Measurements from ENCODE around the gene MED9.

The MED9 gene

DNA sequence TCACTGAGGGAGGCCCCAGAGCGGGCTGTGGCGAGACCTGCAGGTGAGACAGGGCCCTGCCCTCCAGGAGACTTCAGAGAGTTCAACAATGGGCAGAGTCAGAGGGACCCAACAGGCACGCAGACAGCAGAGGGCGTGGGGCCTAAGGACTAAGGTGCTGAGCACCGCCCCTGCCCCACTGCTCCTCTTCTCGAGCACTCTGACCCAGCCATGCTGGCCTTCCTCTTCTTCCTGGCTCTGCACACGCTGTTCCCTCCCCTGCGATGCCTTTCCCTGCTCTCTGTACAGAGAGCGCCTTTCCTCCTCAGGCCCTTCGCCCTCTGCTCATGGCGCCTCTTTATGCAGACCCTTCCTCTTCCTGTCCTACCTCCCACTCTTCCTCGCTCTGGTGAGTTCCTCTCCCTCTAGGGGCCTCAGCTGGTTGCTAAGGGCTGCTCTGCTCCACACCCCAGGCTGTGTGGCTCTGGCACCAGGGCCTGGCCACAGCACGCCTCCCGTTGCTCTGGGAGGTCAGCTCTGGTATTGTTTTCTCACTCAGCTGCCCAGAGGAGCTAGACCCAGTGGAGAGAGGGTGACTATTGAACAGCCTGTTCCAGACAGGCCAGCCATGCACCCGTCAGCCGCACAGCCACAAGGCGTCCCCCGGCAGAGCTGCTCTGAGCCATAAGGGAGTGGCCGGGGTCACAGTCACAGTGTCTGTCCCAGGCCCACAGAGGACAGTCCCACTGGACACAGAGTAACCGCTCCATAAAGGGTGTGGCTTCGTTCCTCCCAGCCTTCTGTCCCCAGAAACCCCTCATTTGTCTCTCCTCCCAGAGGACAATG, 33.0 kb downstream of the MED9 start:
- in situ Hi-C loops (cut with HindIII; ENCODE audit: low sequenced_read_pairs): no loop called here
- TF ChIP-seq, protein P1, sequence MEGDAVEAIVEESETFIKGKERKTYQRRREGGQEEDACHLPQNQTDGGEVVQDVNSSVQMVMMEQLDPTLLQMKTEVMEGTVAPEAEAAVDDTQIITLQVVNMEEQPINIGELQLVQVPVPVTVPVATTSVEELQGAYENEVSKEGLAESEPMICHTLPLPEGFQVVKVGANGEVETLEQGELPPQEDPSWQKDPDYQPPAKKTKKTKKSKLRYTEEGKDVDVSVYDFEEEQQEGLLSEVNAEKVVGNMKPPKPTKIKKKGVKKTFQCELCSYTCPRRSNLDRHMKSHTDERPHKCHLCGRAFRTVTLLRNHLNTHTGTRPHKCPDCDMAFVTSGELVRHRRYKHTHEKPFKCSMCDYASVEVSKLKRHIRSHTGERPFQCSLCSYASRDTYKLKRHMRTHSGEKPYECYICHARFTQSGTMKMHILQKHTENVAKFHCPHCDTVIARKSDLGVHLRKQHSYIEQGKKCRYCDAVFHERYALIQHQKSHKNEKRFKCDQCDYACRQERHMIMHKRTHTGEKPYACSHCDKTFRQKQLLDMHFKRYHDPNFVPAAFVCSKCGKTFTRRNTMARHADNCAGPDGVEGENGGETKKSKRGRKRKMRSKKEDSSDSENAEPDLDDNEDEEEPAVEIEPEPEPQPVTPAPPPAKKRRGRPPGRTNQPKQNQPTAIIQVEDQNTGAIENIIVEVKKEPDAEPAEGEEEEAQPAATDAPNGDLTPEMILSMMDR (IDR thresholded peaks at IDR 0.05; ENCODE audit: low read depth, low read length): no peak

DNA sequence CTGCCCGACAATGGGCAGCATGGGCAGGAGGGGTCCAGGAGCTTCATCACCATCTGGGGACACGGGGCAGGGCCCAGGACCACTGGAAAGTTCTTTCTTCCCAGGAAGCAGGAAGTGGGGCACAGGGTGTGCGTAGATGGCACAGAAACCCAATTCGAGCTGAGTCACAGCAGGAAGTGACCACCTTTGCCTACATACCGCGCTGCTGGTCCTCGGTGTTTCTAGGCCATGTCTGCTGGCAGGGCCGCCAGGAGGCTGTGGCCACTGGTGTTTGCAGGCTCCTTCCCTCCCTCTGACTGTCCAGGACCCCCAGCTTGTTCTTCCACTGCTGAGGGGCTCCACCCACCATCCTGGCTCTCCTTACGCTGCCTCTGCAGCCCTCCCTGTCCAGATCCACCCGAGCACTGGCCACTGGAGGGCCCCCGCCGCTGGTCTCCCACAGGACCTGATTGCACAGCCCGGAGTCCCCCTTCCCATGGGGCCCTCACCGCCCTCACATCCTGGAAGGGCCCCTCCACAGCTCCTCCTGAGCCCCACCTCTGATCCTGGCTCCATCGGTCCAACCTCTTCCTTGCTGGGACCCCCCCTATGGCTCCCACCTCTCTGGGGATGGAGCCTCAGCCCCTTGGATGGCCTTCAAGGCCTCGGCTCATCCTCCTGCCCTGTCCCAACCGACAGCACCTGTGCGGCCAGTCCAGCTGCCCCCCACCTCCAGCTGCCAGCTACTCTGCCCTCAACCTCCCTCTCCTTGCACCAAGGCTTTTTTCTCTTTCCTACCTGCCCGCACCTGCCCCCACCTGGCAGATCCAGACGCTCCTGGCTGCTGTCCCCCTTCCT, 33.9 kb downstream of the MED9 start:
- TF ChIP-seq, protein P1 (IDR thresholded peaks at IDR 0.05; ENCODE audit: low read depth, low read length): no peak
- in situ Hi-C loops (cut with HindIII; ENCODE audit: low sequenced_read_pairs): no loop called here

More for the DNA sequence above, 33.0 kb downstream of the MED9 start:
- no peak for DNase-seq (ENCODE audit: low read depth, low spot score)
- H3K4me3 ChIP-seq (ENCODE audit: low read depth, low read length): no peak overlapping the region

DNA sequence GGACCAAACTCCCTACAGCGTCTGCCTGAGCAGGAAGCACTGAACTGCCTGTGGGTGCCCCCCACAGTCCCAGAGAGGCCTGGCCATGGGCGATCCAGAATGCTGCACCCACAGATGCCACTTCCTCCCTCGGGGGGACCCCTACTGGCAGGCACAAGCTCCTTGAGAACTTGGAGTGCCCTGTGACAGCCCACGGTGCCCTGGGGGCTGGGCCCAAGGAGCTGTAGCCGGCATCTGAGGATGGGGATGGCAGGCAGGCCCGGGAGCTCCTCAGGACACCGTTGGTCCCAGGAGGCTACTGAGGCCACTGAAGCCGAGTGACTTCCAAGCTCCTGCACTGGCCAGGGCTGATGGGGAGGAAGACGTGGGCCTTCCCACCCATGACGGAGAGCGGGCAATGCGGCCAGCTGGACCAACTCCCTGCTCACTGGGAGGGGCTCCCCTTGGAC, 34.5 kb downstream of the MED9 start:
- TF ChIP-seq, protein P1 (IDR thresholded peaks at IDR 0.05; ENCODE audit: low read depth, low read length): no peak
- no peak for DNase-seq (ENCODE audit: low read depth, low spot score)
- in situ Hi-C loops (cut with HindIII; ENCODE audit: low sequenced_read_pairs): no loop called here
- H3K4me3 ChIP-seq (ENCODE audit: low read depth, low read length): no peak overlapping the region

More for the DNA sequence above, 33.9 kb downstream of the MED9 start:
- DNase-seq (ENCODE audit: low read depth, low spot score): no peak
- no peak overlapping the region for H3K4me3 ChIP-seq (ENCODE audit: low read depth, low read length)

DNA sequence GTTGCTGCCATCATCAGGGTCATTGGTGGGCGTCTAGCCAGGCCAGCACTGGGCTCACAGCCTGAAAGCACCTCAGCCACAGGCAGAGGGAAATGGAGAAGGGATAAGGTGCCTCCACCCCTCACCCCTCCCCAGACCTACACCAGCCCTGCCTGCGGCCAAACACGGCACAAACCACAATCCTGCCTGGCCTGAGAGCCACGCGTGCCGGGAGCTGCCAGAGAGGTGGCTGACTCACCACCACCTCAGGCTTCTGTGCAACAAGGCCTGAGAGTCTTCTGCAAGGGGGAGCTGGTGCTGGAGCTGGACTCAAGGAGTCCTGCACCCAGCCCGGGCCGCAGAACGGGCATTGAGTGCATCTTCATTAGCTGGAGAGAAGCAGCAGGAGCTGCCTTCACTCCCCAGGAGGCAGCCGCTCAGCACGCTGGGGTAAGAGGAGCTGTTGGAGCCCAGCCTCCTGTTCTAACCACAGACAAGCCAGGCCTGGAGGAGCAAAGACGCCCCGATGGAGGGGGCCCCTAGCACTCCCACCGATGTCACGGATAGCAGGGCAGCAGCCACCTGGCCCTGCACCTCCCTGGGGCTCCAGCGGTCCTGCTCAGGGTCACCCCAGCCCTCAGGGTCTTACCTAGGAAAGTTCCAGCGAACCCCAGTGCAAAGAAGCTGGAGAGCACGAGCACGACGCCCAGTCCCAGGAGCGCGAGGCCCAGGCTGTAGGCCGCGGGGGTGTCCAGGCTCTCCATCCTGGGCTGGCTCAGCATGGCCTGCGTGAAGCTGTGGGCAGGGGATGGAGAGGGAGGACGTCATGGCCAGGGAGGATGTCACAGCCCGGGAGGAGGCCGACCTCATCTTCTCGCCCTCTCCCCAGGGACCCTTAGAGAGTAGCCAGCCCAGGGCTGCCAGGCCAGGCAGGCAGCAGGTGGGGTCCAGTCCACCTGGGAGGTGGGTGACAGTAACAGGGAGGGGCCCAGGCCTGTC, 35.4 kb downstream of the MED9 start:
- H3K4me3 ChIP-seq (ENCODE audit: low read depth, low read length): no peak overlapping the region
- TF ChIP-seq, protein P1 (IDR thresholded peaks at IDR 0.05; ENCODE audit: low read depth, low read length): no peak
- peak; percentile 96 for DNase-seq (ENCODE audit: low read depth, low spot score)
- in situ Hi-C loops (cut with HindIII; ENCODE audit: low sequenced_read_pairs): no loop called here

DNA sequence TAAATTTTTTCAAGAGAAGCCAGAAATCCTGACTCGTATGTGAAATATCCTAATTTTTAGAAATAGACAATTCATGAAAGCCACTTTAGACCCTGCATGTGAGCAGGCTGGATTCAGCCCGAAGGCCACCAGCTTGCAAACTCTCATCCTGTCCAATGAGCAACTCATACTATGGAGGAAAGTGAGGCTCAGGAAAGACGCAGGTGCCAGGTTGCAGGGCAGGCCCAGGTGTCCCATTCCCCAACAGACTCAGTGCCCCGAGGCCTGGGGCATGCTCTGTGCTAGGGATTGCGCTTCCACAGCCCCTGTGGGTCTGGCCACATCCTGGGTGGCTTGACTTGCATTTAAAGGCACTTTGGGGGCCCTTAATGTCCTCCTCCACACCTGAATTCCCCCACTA, 36.1 kb downstream of the MED9 start:
- H3K4me3 ChIP-seq (ENCODE audit: low read depth, low read length): no peak overlapping the region
- TF ChIP-seq, protein P1 (IDR thresholded peaks at IDR 0.05; ENCODE audit: low read depth, low read length): no peak
- in situ Hi-C loops (cut with HindIII; ENCODE audit: low sequenced_read_pairs): no loop called here
- DNase-seq (ENCODE audit: low read depth, low spot score): no peak

DNA sequence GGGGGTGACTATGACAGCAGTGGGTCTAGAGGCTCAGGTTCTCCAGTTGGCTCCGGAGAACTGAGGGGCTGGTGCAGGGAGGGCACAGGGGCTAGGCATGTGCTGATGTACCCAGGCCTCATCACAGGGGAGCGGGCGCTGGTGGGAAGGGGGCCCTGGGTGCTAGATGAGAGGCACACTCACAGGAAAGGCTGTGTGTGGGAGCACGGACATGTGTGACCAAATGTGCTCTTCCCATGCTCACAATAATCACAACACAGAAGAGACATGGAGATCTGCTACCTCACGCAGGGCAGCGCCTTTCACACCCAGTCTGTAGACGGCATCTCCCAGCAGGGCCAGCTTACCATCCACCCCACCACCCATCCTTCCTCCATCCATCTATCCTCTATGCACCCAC, 36.8 kb downstream of the MED9 start:
- H3K4me3 ChIP-seq (ENCODE audit: low read depth, low read length): no peak overlapping the region
- in situ Hi-C loops (cut with HindIII; ENCODE audit: low sequenced_read_pairs): no loop called here
- no peak for DNase-seq (ENCODE audit: low read depth, low spot score)
- TF ChIP-seq, protein P1 (IDR thresholded peaks at IDR 0.05; ENCODE audit: low read depth, low read length): no peak

Data from astrocyte of the spinal cord (primary cell).